Activated CD8-positive, alpha-beta memory T cell treated with anti-CD3 and anti-CD28 coated beads for 48 hours (primary cell): ENCODE measurements around the gene ABCC11.

Experiments used
- DNase-seq, 3 experiments: peaks; one replicate each; pipeline ENCODE4 v3.0.0-alpha.2; 2020; ENCODE audit warnings: low read depth in 2 of 3, low spot score in 2 of 3

The ABCC11 gene

DNA sequence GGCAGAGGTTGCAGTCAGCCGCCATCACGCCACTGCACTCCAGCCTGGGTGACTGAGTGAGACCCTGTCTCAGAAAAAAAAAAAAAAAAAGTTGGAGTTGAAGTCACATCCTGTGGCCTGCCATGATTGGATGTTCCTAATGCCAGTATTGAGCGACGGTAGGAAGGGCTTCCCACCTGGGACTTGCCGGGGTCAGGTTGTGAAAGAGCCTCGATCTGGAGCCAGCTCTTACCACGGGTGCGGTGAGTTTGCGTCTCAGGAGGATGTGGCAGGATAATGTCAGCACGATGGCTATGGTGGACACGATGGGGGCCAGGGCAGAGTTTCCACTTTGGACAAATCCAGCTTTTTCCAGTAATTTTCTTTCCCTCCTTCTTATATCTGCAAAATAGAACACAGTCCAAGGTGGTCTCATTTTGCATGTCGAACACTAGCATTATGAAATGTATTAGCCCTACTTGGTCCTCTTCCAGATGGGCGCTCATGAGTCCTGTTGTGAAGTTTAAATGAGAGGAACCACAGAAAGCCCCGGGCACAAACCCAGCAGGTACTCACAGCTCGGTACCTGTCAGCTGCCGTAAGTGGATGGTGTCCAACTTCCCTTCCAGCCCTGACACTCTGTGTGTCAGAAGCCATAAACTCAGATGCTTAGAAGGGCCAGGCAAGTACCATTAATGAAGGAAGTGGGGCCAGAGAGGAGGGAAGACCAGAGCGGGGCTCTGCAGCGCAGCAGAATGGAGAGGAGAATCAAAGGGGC lies 113.7 kb downstream of the ABCC11 start:
- no peak for DNase-seq

DNA sequence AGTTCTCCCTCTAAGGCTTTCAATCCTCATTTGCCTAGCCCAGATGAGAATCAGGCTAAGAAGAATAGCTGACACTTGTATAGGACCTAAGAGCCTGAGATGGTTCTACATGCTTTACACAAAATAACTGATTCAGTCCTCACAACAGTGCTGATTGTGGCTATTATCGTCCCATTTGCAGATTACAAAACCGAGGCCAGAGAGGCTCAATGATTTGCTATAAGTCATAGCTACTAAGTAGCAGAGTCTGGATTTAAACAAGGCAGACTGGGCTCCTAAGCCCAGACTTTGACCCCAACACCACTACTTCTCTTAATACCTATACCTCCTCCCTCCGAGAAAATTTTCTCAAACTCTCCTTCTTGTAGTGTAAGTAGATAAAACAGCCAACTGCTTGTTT lies 114.6 kb downstream of the ABCC11 start:
- no peak for DNase-seq

GRCh38 chr16:48131201-48131935 lies 116.0 kb downstream of the ABCC11 start:
- DNase-seq: no peak

GRCh38 chr16:48129926-48130325 lies 117.4 kb downstream of the ABCC11 start:
- no peak for DNase-seq

- no peak for DNase-seq
Measured at GRCh38 chr16:48128769-48129168, 118.6 kb downstream of the ABCC11 start.

GRCh38 chr16:48126801-48127644 lies 120.3 kb downstream of the ABCC11 start:
- DNase-seq: no peak

DNA sequence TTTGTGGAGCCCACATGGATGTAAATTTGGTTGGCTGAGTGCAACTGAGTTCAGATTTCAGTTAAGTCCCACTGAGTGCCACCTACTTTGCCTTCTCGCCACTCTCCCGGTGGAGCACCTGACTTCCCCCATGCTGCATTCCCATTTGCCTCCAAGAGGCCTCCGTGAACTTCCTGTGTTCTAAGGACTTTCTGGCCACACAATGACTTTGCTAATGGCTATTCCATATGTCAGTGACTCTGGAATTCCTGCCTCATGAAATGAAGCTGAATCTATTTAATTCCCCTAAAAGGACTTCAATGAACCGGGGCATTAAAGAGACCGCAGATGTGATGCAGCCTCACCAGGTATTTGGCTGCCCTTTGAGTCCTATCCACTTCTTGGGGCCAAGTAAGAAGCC lies 121.5 kb downstream of the ABCC11 start:
- no peak for DNase-seq

DNA sequence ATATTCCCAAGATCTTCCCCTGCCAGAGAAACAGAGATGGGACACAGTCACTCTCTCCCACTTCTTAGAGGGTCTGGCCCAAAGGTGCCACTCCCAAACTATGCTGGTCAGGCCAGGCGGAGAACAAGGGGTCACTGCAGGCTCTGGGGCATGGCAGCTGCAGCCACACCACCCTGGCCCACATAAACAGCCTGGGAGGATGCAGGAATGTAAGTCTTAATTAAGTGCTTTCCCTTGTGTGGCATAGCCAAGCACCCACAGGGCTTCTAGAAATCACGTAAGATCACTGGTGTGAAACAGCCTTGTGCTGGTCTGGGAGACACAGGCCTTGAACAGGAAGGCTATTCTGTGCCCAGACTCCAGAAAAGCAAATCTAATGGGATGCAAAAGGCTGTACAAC lies 123.1 kb downstream of the ABCC11 start:
- no peak for DNase-seq

- peak in 2 of 3 experiments; percentile 17 to 27 for DNase-seq
Measured at GRCh38 chr16:48123104-48123788, 124.1 kb downstream of the ABCC11 start.

GRCh38 chr16:48121276-48121675 lies 126.1 kb downstream of the ABCC11 start:
- DNase-seq: no peak

DNA sequence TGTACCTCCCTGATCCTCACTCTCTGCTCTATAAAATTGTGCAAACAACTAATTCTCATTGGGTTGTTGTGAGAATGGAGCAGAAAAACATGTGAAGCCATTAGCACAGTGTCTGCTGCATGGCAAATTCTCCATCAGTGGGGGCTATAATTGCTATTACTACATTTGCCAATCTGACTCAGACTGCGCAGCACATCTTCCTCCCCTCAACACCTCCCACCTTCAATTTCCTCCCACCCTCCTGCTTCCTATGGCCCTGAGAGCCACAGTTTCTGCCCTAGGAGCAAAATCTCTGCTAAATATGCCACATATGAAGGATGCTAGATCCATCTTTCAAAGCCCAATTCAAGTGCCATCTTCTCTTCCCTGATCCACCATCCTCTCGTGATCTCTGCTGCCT lies 128.5 kb downstream of the ABCC11 start:
- DNase-seq: no peak

DNA sequence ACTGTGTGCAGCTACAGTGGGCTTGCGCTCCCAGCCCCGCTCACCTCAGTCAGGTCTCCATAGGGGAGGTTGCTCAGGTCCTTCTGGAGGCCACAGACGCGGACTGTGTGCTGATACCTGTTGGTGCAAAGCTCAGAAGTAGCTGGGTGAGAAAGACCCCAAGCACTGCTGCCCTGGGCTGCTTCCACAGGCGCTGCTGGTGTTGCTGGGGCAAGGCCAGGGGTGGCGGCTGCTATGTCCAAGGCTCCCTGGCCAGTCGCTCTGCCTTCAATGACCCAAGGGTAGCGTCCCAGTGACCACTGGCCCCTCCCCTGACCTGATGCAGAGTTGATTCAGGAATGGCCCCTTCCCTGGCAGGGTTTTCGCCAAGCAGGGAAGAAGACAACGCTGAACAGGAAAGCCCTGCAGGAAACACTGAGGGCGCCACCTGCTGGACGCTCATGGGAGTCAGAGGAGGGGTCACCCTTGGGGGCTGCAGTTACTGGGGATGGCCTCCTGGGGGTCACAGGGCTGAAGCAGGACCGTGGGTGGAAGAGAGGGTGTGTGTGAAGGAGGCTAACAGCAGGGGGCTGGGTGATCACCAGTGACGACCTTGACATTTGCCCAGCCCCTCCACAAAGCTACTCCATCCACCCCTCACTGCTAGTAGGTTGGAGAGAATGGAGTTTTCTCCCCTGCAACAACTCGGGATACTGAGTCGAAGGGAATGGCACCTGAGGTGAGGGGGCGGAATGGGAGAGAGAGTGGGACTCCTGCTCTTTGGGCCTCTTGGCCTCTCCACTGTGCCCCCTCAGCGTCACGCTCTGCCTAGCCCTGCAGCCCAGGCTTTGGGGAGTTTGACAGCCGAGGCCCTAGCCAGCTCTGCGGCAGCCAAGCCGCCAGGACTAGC lies 129.9 kb downstream of the ABCC11 start:
- peak; percentile 27 to 49 (median 36) for DNase-seq
